Motor neuron (in vitro differentiated cells): ENCODE results near the gene ANKDD1A. TPM values are rescaled to one million over a fixed set of nuclear protein-coding genes. Genes with fewer than 3 reads are reported as not detected.
A peak's percentile ranks its signal among the peaks of the same experiment; 100 is the strongest.

Source experiments
- ATAC-seq, 8 experiments: fragments of 200-7000 bp; cut with Tn5 transposase; replicated peaks in 6 of 8; 2 replicates each; pipeline ENCODE4 v1.8.0; 2021; ENCODE audit warnings: mild to moderate bottlenecking in 8 of 8, moderate library complexity in 8 of 8
- H3K27ac ChIP-seq, 2 donors: fragments of 250-450 bp; sonication (Bioruptor Pico); 2 replicates each; pipeline ENCODE4 v1.9.0; 2021; ENCODE audit warnings: antibody characterized with exemption in 2 of 2, mild to moderate bottlenecking in 2 of 2, moderate library complexity in 1 of 2
- H3K4me1 ChIP-seq, 2 donors: fragments of 250-450 bp; sonication (Bioruptor Pico); replicated peaks in 1 of 2; 2 replicates each; pipeline ENCODE4 v1.6.1; 2021; ENCODE audit warnings: antibody characterized with exemption in 2 of 2, mild to moderate bottlenecking in 2 of 2, moderate library complexity in 1 of 2
- H3K4me3 ChIP-seq, 5 donors: fragments of 250-450 bp; sonication (Bioruptor Pico); 2 replicates each; pipeline ENCODE4 v1.9.0; 2021; ENCODE audit warnings: antibody characterized with exemption in 5 of 5, mild to moderate bottlenecking in 5 of 5, moderate library complexity in 4 of 5
- WGBS, 10 experiments: fragments of 450-650 bp; shearing (Covaris generic); methylation state at CpG; one replicate each; pipeline ENCODE4 v1.0.0; 2022; 5-methylcytosine and 5-hydroxymethylcytosine counted together
- in situ Hi-C, 9 experiments: fragments of 400-800 bp; cut with MboI; loops; one replicate each; pipeline ENCODE4 v1.15.0; 2021; ENCODE audit warnings: low sequenced_read_pairs in 9 of 9, low pct_unique_long_range_greater_than_20kb in 2 of 9; ENCODE audit not compliant: unreplicated experiment in 9 of 9
- total RNA-seq, 8 experiments: library from RNA; unstranded; fragments of 300-600 nt; gene quantifications; 2 replicates each; pipeline versions ENCODE4 v1.2.3 to v1.2.4, GENCODE V29; 2022

ANKDD1A gene
- total RNA-seq, 8 experiments from 2014 or later: 1.0 to 7.7 (median 3.4) TPM

GRCh38 chr15:64915518-64916227, 4.0 kb downstream of the ANKDD1A start:
- 0 to 80% (median 50%) methylated on average over 1 to 11 of the region's 13 CpGs; no CpG with 5 or more reads in 2 of the 10 experiments for WGBS, 10 experiments
- in situ Hi-C loops: loop anchor here in 1 of 9 experiments (25.0 kb wide), 1 partner anchor 178 kb away; no protein-coding TSS in a partner anchor
- ATAC-seq: no peak
- Histone ChIP-seq H3K4me1 (peaks cover 0 to 12% of the 10 kb centered on the region in 2 donors), H3K4me3 (no peak overlapping the region), H3K27ac (no peak overlapping the region)

GRCh38 chr15:64916365-64916764, 4.7 kb downstream of the ANKDD1A start:
- no peak overlapping the region for H3K4me3 ChIP-seq
- in situ Hi-C loops: loop anchor here in 1 of 9 experiments (25.0 kb wide), 1 partner anchor 179 kb away; no protein-coding TSS in a partner anchor
- H3K27ac ChIP-seq: no peak overlapping the region
- peaks cover 0 to 12% of the 10 kb centered on the region in 2 donors for H3K4me1 ChIP-seq
- 60 to 100% (median 100%) methylated on average over 1 of the region's 2 CpGs; no CpG with 5 or more reads in 5 of the 10 experiments for WGBS, 10 experiments
- no peak for ATAC-seq

- Histone ChIP-seq H3K4me3 (no peak overlapping the region), H3K4me1 (peaks cover 0 to 12% of the 10 kb centered on the region in 2 donors), H3K27ac (no peak overlapping the region)
- in situ Hi-C loops: loop anchor here in 1 of 9 experiments (25.0 kb wide), 1 partner anchor 180 kb away; no protein-coding TSS in a partner anchor
- 60% methylated on average over 1 of the region's 9 CpGs; no CpG with 5 or more reads in 9 of the 10 experiments for WGBS, 10 experiments
- no peak for ATAC-seq
Observed at GRCh38 chr15:64917211-64917610, 5.5 kb downstream of the ANKDD1A start.

- Histone ChIP-seq H3K4me3 (no peak overlapping the region), H3K27ac (no peak overlapping the region), H3K4me1 (peaks cover 0 to 6% of the 10 kb centered on the region in 2 donors)
- in situ Hi-C loops: loop anchor here in 1 of 9 experiments (25.0 kb wide), 1 partner anchor 182 kb away; no protein-coding TSS in a partner anchor
- ATAC-seq: no peak
- 67 to 100% (median 85%) methylated on average over 1 to 3 of the region's 4 CpGs; no CpG with 5 or more reads in 4 of the 10 experiments for WGBS, 10 experiments
Observed at GRCh38 chr15:64919721-64920120, 8.0 kb downstream of the ANKDD1A start.

GRCh38 chr15:64921711-64922110, 10.0 kb downstream of the ANKDD1A start:
- Histone ChIP-seq H3K4me1 (no peaks in the 10 kb centered on the region), H3K4me3 (no peak overlapping the region), H3K27ac (no peak overlapping the region)
- ATAC-seq: no peak
- in situ Hi-C loops: loop anchor here in 1 of 9 experiments (25.0 kb wide), 1 partner anchor 184 kb away; no protein-coding TSS in a partner anchor
- WGBS, 10 experiments: 83 to 100% (median 89%) methylated on average over 1 to 3 of the region's 6 CpGs; no CpG with 5 or more reads in 5 of the 10 experiments

GRCh38 chr15:64923546-64923945, 11.8 kb downstream of the ANKDD1A start:
- Histone ChIP-seq H3K4me1 (no peaks in the 10 kb centered on the region), H3K4me3 (no peak overlapping the region), H3K27ac (no peak overlapping the region)
- no peak for ATAC-seq
- 0 to 100% (median 79%) methylated on average over 1 to 2 of the region's 2 CpGs; no CpG with 5 or more reads in 5 of the 10 experiments for WGBS, 10 experiments
- in situ Hi-C loops: loop anchor here in 1 of 9 experiments (25.0 kb wide), 1 partner anchor 186 kb away; no protein-coding TSS in a partner anchor

- in situ Hi-C loops: no loop called here
- Histone ChIP-seq H3K4me3 (no peak overlapping the region), H3K4me1 (no peaks in the 10 kb centered on the region)
Observed at GRCh38 chr15:64925335-64926330, 13.9 kb downstream of the ANKDD1A start.

GRCh38 chr15:64926661-64927060, 15.0 kb downstream of the ANKDD1A start:
- Histone ChIP-seq H3K4me3 (no peak overlapping the region), H3K4me1 (no peaks in the 10 kb centered on the region), H3K27ac (no peak overlapping the region)
- in situ Hi-C loops: no loop called here
- ATAC-seq: no peak
- WGBS, 10 experiments: 0 to 100% (median 81%) methylated on average over 1 to 6 of the region's 8 CpGs; no CpG with 5 or more reads in 7 of the 10 experiments

More at GRCh38 chr15:64925335-64926330, 13.9 kb downstream of the ANKDD1A start:
- H3K27ac ChIP-seq: no peak overlapping the region
- WGBS, 10 experiments: 60 to 100% (median 87%) methylated on average over 1 to 6 of the region's 13 CpGs
- ATAC-seq: no peak

GRCh38 chr15:64928626-64929220, 17.0 kb downstream of the ANKDD1A start:
- Histone ChIP-seq H3K27ac (no peak overlapping the region), H3K4me3 (no peak overlapping the region), H3K4me1 (no peaks in the 10 kb centered on the region)
- in situ Hi-C loops: no loop called here
- no peak for ATAC-seq
- 75 to 100% (median 89%) methylated on average over 1 to 8 of the region's 10 CpGs; no CpG with 5 or more reads in 1 of the 10 experiments for WGBS, 10 experiments

GRCh38 chr15:64930019-64930652, 18.4 kb downstream of the ANKDD1A start:
- Histone ChIP-seq H3K4me1 (no peaks in the 10 kb centered on the region), H3K4me3 (no peak overlapping the region), H3K27ac (no peak overlapping the region)
- in situ Hi-C loops: no loop called here
- ATAC-seq: no peak
- WGBS, 10 experiments: 33 to 100% (median 92%) methylated on average over 1 to 5 of the region's 10 CpGs; no CpG with 5 or more reads in 3 of the 10 experiments

GRCh38 chr15:64930778-64931371, 19.2 kb downstream of the ANKDD1A start:
- peak in 2 of 8 experiments; percentile 83 to 95 for ATAC-seq
- in situ Hi-C loops: no loop called here
- H3K4me1 ChIP-seq: no peaks in the 10 kb centered on the region
- H3K27ac ChIP-seq: no peak overlapping the region
- 40 to 81% (median 62%) methylated on average over 1 to 10 of the region's 11 CpGs; no CpG with 5 or more reads in 6 of the 10 experiments for WGBS, 10 experiments
- H3K4me3 ChIP-seq: no peak overlapping the region
